Lower leg skin (tissue), 3 donors: ENCODE data around the gene RAP1GAP.

ENCODE experiments used
- CTCF ChIP-seq, 3 donors: fragments of 450-650 bp; IDR thresholded peaks; one replicate each; pipeline ENCODE4 v1.5.1; 2016; ENCODE audit warnings: antibody characterized with exemption in 3 of 3, mild to moderate bottlenecking in 3 of 3, moderate library complexity in 2 of 3
- POLR2A ChIP-seq, 2 donors: fragments of 450-650 bp; IDR thresholded peaks; one replicate each; pipeline ENCODE4 v1.6.1; 2016 to 2017; ENCODE audit warnings: antibody characterized with exemption in 2 of 2, mild to moderate bottlenecking in 1 of 2, moderate library complexity in 1 of 2

- TF ChIP-seq CTCF (IDR thresholded peaks at IDR 0.05): no peak
- TF ChIP-seq POLR2A (IDR thresholded peaks at IDR 0.05): no peak
Observed at GRCh38 chr1:21662426-21663247, 6.5 kb downstream of the RAP1GAP start.
